ENCODE measurements around the gene SFXN2. TPM values are rescaled to one million over a fixed set of nuclear protein-coding genes. Genes with fewer than 3 reads are reported as not detected.
A peak's percentile ranks its signal among the peaks of the same experiment; 100 is the strongest.

SFXN2 gene
- total RNA-seq, 1 donor from 2014 or later = 12.0 TPM

DNA sequence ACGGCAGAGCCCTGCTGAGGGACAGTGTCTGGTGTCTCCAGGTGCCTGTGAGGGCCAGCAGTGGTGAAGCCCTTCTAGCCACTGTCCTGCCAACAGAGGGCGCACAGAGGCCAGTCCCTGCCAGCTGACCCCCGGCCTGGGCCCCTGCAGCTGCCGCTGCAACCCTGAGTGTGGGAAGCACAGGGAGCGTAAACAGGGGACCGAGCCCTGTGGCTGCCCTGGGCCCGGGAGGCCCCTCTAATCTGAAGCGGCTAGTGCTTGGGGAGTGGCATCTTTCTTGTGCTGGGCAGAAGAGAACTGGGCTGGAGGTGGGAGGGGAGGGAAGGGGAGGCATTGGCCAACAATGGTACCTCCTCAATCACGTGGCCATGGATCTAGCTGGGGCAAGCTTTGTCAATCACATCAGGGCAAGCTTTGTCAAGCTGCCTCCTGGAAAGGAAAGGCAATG is 35.6 kb upstream of the SFXN2 start:
- peak; percentile 87 for DNase-seq
- H3K4me1 ChIP-seq = peaks cover 53% of the 10 kb centered on the region
- H3K27me3 ChIP-seq = no peaks in the 10 kb centered on the region
- TF ChIP-seq, protein P1, sequence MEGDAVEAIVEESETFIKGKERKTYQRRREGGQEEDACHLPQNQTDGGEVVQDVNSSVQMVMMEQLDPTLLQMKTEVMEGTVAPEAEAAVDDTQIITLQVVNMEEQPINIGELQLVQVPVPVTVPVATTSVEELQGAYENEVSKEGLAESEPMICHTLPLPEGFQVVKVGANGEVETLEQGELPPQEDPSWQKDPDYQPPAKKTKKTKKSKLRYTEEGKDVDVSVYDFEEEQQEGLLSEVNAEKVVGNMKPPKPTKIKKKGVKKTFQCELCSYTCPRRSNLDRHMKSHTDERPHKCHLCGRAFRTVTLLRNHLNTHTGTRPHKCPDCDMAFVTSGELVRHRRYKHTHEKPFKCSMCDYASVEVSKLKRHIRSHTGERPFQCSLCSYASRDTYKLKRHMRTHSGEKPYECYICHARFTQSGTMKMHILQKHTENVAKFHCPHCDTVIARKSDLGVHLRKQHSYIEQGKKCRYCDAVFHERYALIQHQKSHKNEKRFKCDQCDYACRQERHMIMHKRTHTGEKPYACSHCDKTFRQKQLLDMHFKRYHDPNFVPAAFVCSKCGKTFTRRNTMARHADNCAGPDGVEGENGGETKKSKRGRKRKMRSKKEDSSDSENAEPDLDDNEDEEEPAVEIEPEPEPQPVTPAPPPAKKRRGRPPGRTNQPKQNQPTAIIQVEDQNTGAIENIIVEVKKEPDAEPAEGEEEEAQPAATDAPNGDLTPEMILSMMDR (IDR thresholded peaks at IDR 0.05) = peak; percentile 68
- H3K36me3 ChIP-seq = no peaks in the 10 kb centered on the region
- H3K9me3 ChIP-seq = no peaks in the 10 kb centered on the region
- peak overlapping the region; percentile 1 for H3K27ac ChIP-seq
- ATAC-seq = peak; percentile 82
- H3K4me3 ChIP-seq = no peak overlapping the region
- intact Hi-C loops (cut with DNase I) = no loop called here

DNA sequence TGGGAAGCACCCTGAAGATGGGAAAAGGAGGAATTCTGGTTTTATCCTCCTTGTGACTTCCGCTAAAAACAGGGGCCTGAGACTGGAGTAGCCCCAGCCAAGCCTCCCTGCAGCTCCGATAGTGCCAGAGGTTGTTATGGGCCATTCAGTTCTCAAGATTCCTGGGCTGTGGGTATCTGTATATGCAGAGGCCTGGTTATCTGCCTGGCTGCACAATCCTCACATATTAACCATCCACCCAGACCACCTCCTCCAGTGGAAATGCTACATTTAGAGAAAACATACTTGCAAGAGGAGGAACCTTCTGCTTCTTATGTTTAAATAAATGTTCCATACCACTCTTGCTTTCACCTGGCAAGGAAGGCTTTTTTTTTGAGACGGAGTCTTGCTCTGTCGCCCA is 34.8 kb upstream of the SFXN2 start:
- peaks cover 46% of the 10 kb centered on the region for H3K4me1 ChIP-seq
- TF ChIP-seq, protein P1 (IDR thresholded peaks at IDR 0.05) = no peak
- no peaks in the 10 kb centered on the region for H3K27me3 ChIP-seq
- intact Hi-C loops (cut with DNase I) = no loop called here
- H3K36me3 ChIP-seq = no peaks in the 10 kb centered on the region
- ATAC-seq = no peak
- H3K9me3 ChIP-seq = no peaks in the 10 kb centered on the region
- H3K4me3 ChIP-seq = no peak overlapping the region
- DNase-seq = no peak
- no peak overlapping the region for H3K27ac ChIP-seq

DNA sequence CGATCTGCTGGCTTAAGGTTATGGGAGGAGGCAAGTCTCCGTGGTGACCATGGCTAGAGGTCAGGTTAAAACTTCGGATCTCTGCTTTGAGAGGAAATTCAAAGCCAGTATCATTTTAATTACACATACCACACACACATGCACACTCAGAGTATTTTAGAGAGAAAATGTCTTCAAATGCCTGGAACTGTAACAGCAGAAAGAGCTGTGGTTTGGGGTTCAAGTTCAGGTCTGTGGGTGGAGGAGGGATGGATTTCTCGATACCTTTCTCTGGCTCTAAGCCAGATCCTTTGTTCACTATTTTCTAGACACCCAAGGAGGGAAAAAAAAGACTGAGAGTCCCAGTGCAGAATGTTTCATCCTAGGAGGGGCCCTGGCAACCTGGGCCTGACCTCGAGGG is 32.7 kb upstream of the SFXN2 start:
- no peak overlapping the region for H3K4me3 ChIP-seq
- H3K27me3 ChIP-seq = no peaks in the 10 kb centered on the region
- peaks cover 25% of the 10 kb centered on the region for H3K4me1 ChIP-seq
- H3K27ac ChIP-seq = no peak overlapping the region
- DNase-seq = no peak
- no peaks in the 10 kb centered on the region for H3K9me3 ChIP-seq
- ATAC-seq = no peak
- intact Hi-C loops (cut with DNase I) = no loop called here
- TF ChIP-seq, protein P1 (IDR thresholded peaks at IDR 0.05) = no peak
- H3K36me3 ChIP-seq = peaks cover 8% of the 10 kb centered on the region

DNA sequence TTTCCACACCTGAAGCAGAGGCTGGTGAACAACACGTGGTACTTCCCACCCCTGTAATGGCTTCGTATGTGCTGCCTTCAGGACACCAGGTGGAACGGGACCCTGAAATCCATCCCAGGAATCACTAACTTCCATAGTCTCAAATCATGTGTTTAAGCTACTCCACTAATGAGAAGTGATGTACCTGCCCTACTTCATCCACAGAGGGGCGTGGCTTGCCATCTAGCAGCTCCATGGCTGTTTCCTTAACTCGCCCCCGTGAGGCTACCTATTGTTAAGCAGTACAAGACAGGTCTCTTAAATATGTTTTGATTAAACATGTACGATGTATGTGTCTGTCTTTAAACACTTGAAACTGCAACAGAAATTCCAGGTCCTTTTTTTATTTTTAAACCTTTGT is 32.0 kb upstream of the SFXN2 start:
- H3K4me1 ChIP-seq = peaks cover 18% of the 10 kb centered on the region
- TF ChIP-seq, protein P1 (IDR thresholded peaks at IDR 0.05) = no peak
- intact Hi-C loops (cut with DNase I) = no loop called here
- no peak for DNase-seq
- no peaks in the 10 kb centered on the region for H3K27me3 ChIP-seq
- no peak overlapping the region for H3K4me3 ChIP-seq
- peak; percentile 62 for ATAC-seq
- H3K27ac ChIP-seq = no peak overlapping the region
- H3K9me3 ChIP-seq = no peaks in the 10 kb centered on the region
- peaks cover 8% of the 10 kb centered on the region for H3K36me3 ChIP-seq

DNA sequence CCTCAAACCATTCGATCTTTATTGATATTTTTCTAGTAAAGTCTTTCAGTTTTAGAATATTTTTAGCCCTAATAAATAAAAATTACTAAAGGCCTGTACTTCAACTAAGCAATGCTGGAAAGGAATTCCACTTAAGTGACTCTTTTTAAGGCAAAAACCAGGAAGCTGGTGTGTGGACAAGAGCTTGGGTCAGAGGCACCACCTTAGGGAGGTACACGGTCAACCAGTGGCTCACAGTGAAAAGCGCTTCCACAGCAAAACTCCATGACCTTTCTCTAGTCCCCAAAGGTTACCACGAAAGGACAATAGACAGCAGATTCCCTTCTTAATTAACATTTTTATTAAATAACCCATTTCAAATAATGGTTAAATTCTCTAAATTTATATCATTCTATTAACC is 31.5 kb upstream of the SFXN2 start:
- TF ChIP-seq, protein P1 (IDR thresholded peaks at IDR 0.05) = no peak
- no peak overlapping the region for H3K27ac ChIP-seq
- H3K27me3 ChIP-seq = no peaks in the 10 kb centered on the region
- intact Hi-C loops (cut with DNase I) = no loop called here
- H3K4me1 ChIP-seq = peaks cover 12% of the 10 kb centered on the region
- H3K36me3 ChIP-seq = peaks cover 8% of the 10 kb centered on the region
- ATAC-seq (no peak), DNase-seq (no peak)
- no peaks in the 10 kb centered on the region for H3K9me3 ChIP-seq
- H3K4me3 ChIP-seq = no peak overlapping the region

DNA sequence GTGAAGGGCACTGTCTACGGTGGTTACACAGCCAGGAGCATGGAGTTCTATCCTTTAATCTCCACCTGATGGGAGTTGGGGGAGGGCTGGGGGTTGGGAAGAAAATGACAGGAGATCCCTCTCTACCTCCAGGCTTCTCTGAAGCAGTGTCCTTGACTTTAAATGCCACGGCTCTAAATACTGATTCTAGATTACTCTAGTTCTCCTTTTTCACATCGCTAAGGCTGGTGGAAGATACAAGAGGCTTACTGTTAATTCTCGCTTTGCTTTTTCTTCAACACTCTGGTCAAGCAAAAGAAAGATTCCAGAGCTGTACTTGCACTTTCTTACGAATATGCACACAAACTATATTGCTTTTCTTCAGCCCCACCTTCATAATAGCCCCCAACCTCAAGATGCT is 30.7 kb upstream of the SFXN2 start:
- H3K4me1 ChIP-seq = peaks cover 6% of the 10 kb centered on the region
- peaks cover 8% of the 10 kb centered on the region for H3K36me3 ChIP-seq
- H3K27ac ChIP-seq = no peak overlapping the region
- ATAC-seq = no peak
- H3K4me3 ChIP-seq = no peak overlapping the region
- TF ChIP-seq, protein P1 (IDR thresholded peaks at IDR 0.05) = no peak
- H3K9me3 ChIP-seq = no peaks in the 10 kb centered on the region
- DNase-seq = no peak
- intact Hi-C loops (cut with DNase I) = no loop called here
- H3K27me3 ChIP-seq = no peaks in the 10 kb centered on the region

Measured in upper lobe of right lung (tissue), 1 donor.